Measurements from ENCODE around the gene HECTD1.
A peak's percentile ranks its signal among the peaks of the same experiment; 100 is the strongest.
"Not testable (repeated sequence)": the region's sequence is repeated elsewhere in the genome, so short reads cannot be mapped to it uniquely, and the experiment has no call there.

Gene HECTD1

GRCh38 chr14:31235462-31235861 lies 27.9 kb upstream of the HECTD1 start:
- H3K4me1 ChIP-seq (ENCODE audit: insufficient read depth, low read length), result 0 out of 2 replicates have a peak, but pooled peaks cover 3% of the 10 kb centered on the region
- H3K36me3 ChIP-seq (ENCODE audit: insufficient read depth, low read length), result no peaks in the 10 kb centered on the region
- no peaks in the 10 kb centered on the region for H3K9me3 ChIP-seq (ENCODE audit: control insufficient read depth, insufficient read depth, low read length)
- H3K9ac ChIP-seq (ENCODE audit: low read depth, low read length), result no peak overlapping the region

GRCh38 chr14:31232081-31232480 lies 24.5 kb upstream of the HECTD1 start:
- no peak overlapping the region for H3K9ac ChIP-seq (ENCODE audit: low read depth, low read length)
- no peaks in the 10 kb centered on the region for H3K36me3 ChIP-seq (ENCODE audit: insufficient read depth, low read length)
- 0 out of 2 replicates have a peak, but pooled peaks cover 3% of the 10 kb centered on the region for H3K4me1 ChIP-seq (ENCODE audit: insufficient read depth, low read length)
- H3K9me3 ChIP-seq (ENCODE audit: control insufficient read depth, insufficient read depth, low read length), result no peaks in the 10 kb centered on the region

GRCh38 chr14:31231272-31231671 lies 23.7 kb upstream of the HECTD1 start:
- H3K9me3 ChIP-seq (ENCODE audit: control insufficient read depth, insufficient read depth, low read length); H3K4me1 ChIP-seq (ENCODE audit: insufficient read depth, low read length); H3K9ac ChIP-seq (ENCODE audit: low read depth, low read length); H3K36me3 ChIP-seq (ENCODE audit: insufficient read depth, low read length): not testable (repeated sequence)

- H3K36me3 ChIP-seq (ENCODE audit: insufficient read depth, low read length), result no peaks in the 10 kb centered on the region
- H3K9ac ChIP-seq (ENCODE audit: low read depth, low read length), result no peak overlapping the region
- H3K9me3 ChIP-seq (ENCODE audit: control insufficient read depth, insufficient read depth, low read length), result no peaks in the 10 kb centered on the region
- 0 out of 2 replicates have a peak, but pooled peaks cover 3% of the 10 kb centered on the region for H3K4me1 ChIP-seq (ENCODE audit: insufficient read depth, low read length)
These were observed 23.0 kb upstream of the HECTD1 start for GRCh38 chr14:31230573-31230958.

DNA sequence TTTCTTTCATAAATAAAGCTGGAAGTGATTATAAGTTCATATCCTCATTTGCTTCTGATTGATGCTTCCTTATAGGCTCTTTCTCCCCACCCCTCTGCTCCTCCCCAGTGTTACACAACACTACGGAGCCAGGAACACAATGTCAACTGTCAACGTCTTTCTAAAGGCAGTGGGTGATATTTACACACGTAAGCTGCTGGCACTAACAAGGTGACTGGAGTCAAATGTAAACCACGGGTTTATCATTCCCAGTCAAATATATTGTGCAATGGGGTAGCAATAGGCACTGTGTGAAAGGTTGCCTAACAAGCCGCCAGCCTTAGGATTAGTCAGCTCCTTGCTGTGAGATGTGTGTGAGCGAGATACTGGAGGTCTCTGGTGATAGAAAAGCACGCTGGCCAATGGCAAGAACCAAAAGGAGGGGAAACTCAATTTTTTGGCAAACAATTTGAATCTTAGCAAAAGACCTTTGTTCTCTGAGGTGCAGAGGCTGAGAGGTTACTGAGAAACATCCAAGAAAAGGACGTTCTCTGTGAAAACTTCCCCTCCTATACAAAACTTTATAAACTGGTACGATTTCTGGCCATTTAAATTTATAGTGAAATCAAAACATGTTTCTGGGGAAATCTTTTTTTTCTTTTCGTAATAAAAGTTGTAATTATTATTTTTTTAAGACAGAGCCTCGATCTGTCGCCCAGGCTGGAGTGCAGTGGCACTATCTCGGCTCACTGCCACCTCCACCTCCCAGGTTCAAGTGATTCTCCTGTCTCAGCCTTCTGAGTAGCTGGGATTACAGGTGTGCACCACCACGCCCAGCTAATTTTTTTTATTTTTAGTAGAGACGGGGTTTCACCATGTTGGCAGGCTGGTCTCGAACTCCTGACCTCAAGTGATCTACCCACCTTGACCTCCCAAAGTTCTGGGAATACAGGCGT lies 22.3 kb upstream of the HECTD1 start:
- Histone ChIP-seq H3K4me1 (ENCODE audit: insufficient read depth, low read length) (0 out of 2 replicates have a peak, but pooled peaks cover 3% of the 10 kb centered on the region), H3K36me3 (ENCODE audit: insufficient read depth, low read length) (no peaks in the 10 kb centered on the region), H3K9ac (ENCODE audit: low read depth, low read length) (peak overlapping the region; percentile 53; the same call in 1 of the 2 replicates), H3K9me3 (ENCODE audit: control insufficient read depth, insufficient read depth, low read length) (no peaks in the 10 kb centered on the region)

- Histone ChIP-seq H3K9me3 (ENCODE audit: control insufficient read depth, insufficient read depth, low read length) (no peaks in the 10 kb centered on the region), H3K4me1 (ENCODE audit: insufficient read depth, low read length) (0 out of 2 replicates have a peak, but pooled peaks cover 3% of the 10 kb centered on the region), H3K36me3 (ENCODE audit: insufficient read depth, low read length) (no peaks in the 10 kb centered on the region), H3K9ac (ENCODE audit: low read depth, low read length) (no peak overlapping the region)
These were observed 21.4 kb upstream of the HECTD1 start for GRCh38 chr14:31229009-31229408.

GRCh38 chr14:31228533-31228932 lies 20.9 kb upstream of the HECTD1 start:
- H3K36me3 ChIP-seq (ENCODE audit: insufficient read depth, low read length), result no peaks in the 10 kb centered on the region
- H3K9ac ChIP-seq (ENCODE audit: low read depth, low read length), result no peak overlapping the region
- H3K4me1 ChIP-seq (ENCODE audit: insufficient read depth, low read length), result 0 out of 2 replicates have a peak, but pooled peaks cover 3% of the 10 kb centered on the region
- H3K9me3 ChIP-seq (ENCODE audit: control insufficient read depth, insufficient read depth, low read length), result no peaks in the 10 kb centered on the region

DNA sequence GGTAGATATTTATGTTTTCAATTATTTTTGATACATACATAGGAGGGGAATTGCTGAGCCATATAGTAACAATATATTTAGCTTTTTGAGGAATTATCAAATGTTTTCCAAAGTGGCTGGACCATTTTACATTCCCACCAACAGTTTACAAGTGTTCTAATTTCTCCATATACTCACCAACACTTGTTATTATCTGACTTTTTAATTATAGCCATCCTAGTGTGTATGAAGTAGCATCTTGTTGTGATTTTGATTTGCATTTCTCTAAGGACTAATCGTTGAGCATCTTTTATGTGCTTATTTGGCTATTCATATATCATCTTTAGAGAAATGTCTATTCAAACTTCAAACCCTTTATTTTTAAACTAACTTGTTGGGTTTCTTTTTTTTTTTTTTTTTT lies 17.2 kb upstream of the HECTD1 start:
- Histone ChIP-seq H3K4me1 (ENCODE audit: insufficient read depth, low read length) (no peaks in the 10 kb centered on the region), H3K9me3 (ENCODE audit: control insufficient read depth, insufficient read depth, low read length) (no peaks in the 10 kb centered on the region), H3K9ac (ENCODE audit: low read depth, low read length) (no peak overlapping the region), H3K36me3 (ENCODE audit: insufficient read depth, low read length) (no peaks in the 10 kb centered on the region)

GRCh38 chr14:31223331-31223730 lies 15.7 kb upstream of the HECTD1 start:
- Histone ChIP-seq H3K9ac (ENCODE audit: low read depth, low read length) (no peak overlapping the region), H3K36me3 (ENCODE audit: insufficient read depth, low read length) (no peaks in the 10 kb centered on the region), H3K4me1 (ENCODE audit: insufficient read depth, low read length) (no peaks in the 10 kb centered on the region), H3K9me3 (ENCODE audit: control insufficient read depth, insufficient read depth, low read length) (no peaks in the 10 kb centered on the region)

- Histone ChIP-seq H3K4me1 (ENCODE audit: insufficient read depth, low read length) (no peaks in the 10 kb centered on the region), H3K36me3 (ENCODE audit: insufficient read depth, low read length) (no peaks in the 10 kb centered on the region), H3K9ac (ENCODE audit: low read depth, low read length) (no peak overlapping the region), H3K9me3 (ENCODE audit: control insufficient read depth, insufficient read depth, low read length) (no peaks in the 10 kb centered on the region)
These were observed 15.2 kb upstream of the HECTD1 start for GRCh38 chr14:31222834-31223233.

DNA sequence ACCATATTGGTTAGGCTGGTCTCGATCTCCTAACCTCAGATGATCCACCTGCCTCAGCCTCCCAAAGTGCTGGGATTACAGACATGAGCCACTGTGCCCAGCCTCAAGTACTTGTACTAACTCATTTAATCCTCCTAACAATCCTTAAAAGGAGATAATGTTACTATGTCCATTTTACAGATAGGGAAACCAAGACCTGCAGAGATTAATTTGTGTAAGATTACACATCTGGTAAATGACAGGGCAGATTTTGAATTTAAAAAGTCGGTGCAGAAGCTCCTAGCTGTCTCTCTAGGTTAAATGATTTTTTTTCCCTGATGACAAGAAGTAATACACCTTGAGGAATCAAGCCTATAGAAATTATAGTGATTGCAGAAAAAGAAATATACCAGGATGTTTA lies 13.7 kb upstream of the HECTD1 start:
- no peaks in the 10 kb centered on the region for H3K36me3 ChIP-seq (ENCODE audit: insufficient read depth, low read length)
- no peak overlapping the region for H3K9ac ChIP-seq (ENCODE audit: low read depth, low read length)

GRCh38 chr14:31219169-31219568 lies 11.6 kb upstream of the HECTD1 start:
- Histone ChIP-seq H3K9me3 (ENCODE audit: control insufficient read depth, insufficient read depth, low read length) (no peaks in the 10 kb centered on the region), H3K4me1 (ENCODE audit: insufficient read depth, low read length) (no peaks in the 10 kb centered on the region), H3K9ac (ENCODE audit: low read depth, low read length) (no peak overlapping the region), H3K36me3 (ENCODE audit: insufficient read depth, low read length) (no peaks in the 10 kb centered on the region)

More for the DNA sequence above, 13.7 kb upstream of the HECTD1 start:
- Histone ChIP-seq H3K9me3 (ENCODE audit: control insufficient read depth, insufficient read depth, low read length) (no peaks in the 10 kb centered on the region), H3K4me1 (ENCODE audit: insufficient read depth, low read length) (no peaks in the 10 kb centered on the region)

- Histone ChIP-seq H3K9me3 (ENCODE audit: control insufficient read depth, insufficient read depth, low read length) (no peaks in the 10 kb centered on the region), H3K36me3 (ENCODE audit: insufficient read depth, low read length) (no peaks in the 10 kb centered on the region), H3K4me1 (ENCODE audit: insufficient read depth, low read length) (no peaks in the 10 kb centered on the region), H3K9ac (ENCODE audit: low read depth, low read length) (no peak overlapping the region)
These were observed 8.8 kb upstream of the HECTD1 start for GRCh38 chr14:31216359-31216758.

GRCh38 chr14:31212893-31213292 lies 5.3 kb upstream of the HECTD1 start:
- Histone ChIP-seq H3K36me3 (ENCODE audit: insufficient read depth, low read length) (no peaks in the 10 kb centered on the region), H3K9ac (ENCODE audit: low read depth, low read length) (no peak overlapping the region), H3K9me3 (ENCODE audit: control insufficient read depth, insufficient read depth, low read length) (no peaks in the 10 kb centered on the region), H3K4me1 (ENCODE audit: insufficient read depth, low read length) (0 out of 2 replicates have a peak, but pooled peaks cover 4% of the 10 kb centered on the region)

- Histone ChIP-seq H3K4me1 (ENCODE audit: insufficient read depth, low read length) (0 out of 2 replicates have a peak, but pooled peaks cover 4% of the 10 kb centered on the region), H3K9ac (ENCODE audit: low read depth, low read length) (no peak overlapping the region), H3K36me3 (ENCODE audit: insufficient read depth, low read length) (no peaks in the 10 kb centered on the region), H3K9me3 (ENCODE audit: control insufficient read depth, insufficient read depth, low read length) (no peaks in the 10 kb centered on the region)
These were observed 2.0 kb upstream of the HECTD1 start for GRCh38 chr14:31209605-31210004.
